ENCODE results near the gene TMC2. TPM values are rescaled to one million over a fixed set of nuclear protein-coding genes. Genes with fewer than 3 reads are reported as not detected.

Gene TMC2
- total RNA-seq, 4 donors from 2014 or later = 0.27 TPM; not detected in 3

- H3K36me3 ChIP-seq = peaks cover 0 to 48% (median 0%) of the 10 kb centered on the region in 3 donors
- H3K4me3 ChIP-seq = peak overlapping the region; percentile 65 to 97 (median 72)
- DNase-seq = no peak
- TF ChIP-seq POLR2A (IDR thresholded peaks at IDR 0.05) (no peak), CTCF (IDR thresholded peaks at IDR 0.05) (no peak)
- peaks cover 0 to 26% (median 4%) of the 10 kb centered on the region in 4 donors for H3K4me1 ChIP-seq
- H3K9me3 ChIP-seq = no peaks in the 10 kb centered on the region
- H3K27me3 ChIP-seq = no peaks in the 10 kb centered on the region
- peak overlapping the region in 1 of 4 donors; percentile 95 for H3K27ac ChIP-seq
These were observed 117.4 kb downstream of the TMC2 start for GRCh38 chr20:2653556-2654383.

GRCh38 chr20:2654384-2654822, 118.0 kb downstream of the TMC2 start:
- H3K4me3 ChIP-seq = peak overlapping the region in 1 of 4 donors; percentile 97
- H3K36me3 ChIP-seq = peaks cover 0 to 54% (median 0%) of the 10 kb centered on the region in 3 donors
- H3K27me3 ChIP-seq = no peaks in the 10 kb centered on the region
- no peak for DNase-seq
- no peak for TF ChIP-seq CTCF (IDR thresholded peaks at IDR 0.05)
- TF ChIP-seq POLR2A (IDR thresholded peaks at IDR 0.05) = no peak
- no peaks in the 10 kb centered on the region for H3K9me3 ChIP-seq
- no peak overlapping the region for H3K27ac ChIP-seq
- H3K4me1 ChIP-seq = peaks cover 0 to 26% (median 4%) of the 10 kb centered on the region in 4 donors

- H3K4me3 ChIP-seq = no peak overlapping the region
- DNase-seq = no peak
- peaks cover 0 to 26% (median 4%) of the 10 kb centered on the region in 4 donors for H3K4me1 ChIP-seq
- H3K27ac ChIP-seq = no peak overlapping the region
- H3K27me3 ChIP-seq = no peaks in the 10 kb centered on the region
- TF ChIP-seq POLR2A (IDR thresholded peaks at IDR 0.05) = no peak
- TF ChIP-seq CTCF (IDR thresholded peaks at IDR 0.05) = no peak
- no peaks in the 10 kb centered on the region for H3K9me3 ChIP-seq
- peaks cover 0 to 58% (median 0%) of the 10 kb centered on the region in 3 donors for H3K36me3 ChIP-seq
These were observed 118.5 kb downstream of the TMC2 start for GRCh38 chr20:2654831-2655230.

- H3K4me1 ChIP-seq = peaks cover 0 to 26% (median 4%) of the 10 kb centered on the region in 4 donors
- H3K9me3 ChIP-seq = no peaks in the 10 kb centered on the region
- H3K27ac ChIP-seq = no peak overlapping the region
- no peak overlapping the region for H3K4me3 ChIP-seq
- H3K36me3 ChIP-seq = peaks cover 0 to 65% (median 0%) of the 10 kb centered on the region in 3 donors
- DNase-seq = no peak
- H3K27me3 ChIP-seq = no peaks in the 10 kb centered on the region
- TF ChIP-seq CTCF (IDR thresholded peaks at IDR 0.05) (no peak), POLR2A (IDR thresholded peaks at IDR 0.05) (no peak)
These were observed 119.2 kb downstream of the TMC2 start for GRCh38 chr20:2655331-2656116.

GRCh38 chr20:2656471-2657117, 120.2 kb downstream of the TMC2 start:
- no peak for DNase-seq
- TF ChIP-seq CTCF (IDR thresholded peaks at IDR 0.05) = no peak
- TF ChIP-seq POLR2A (IDR thresholded peaks at IDR 0.05) = no peak
- Histone ChIP-seq H3K9me3 (no peaks in the 10 kb centered on the region), H3K27me3 (no peaks in the 10 kb centered on the region), H3K4me1 (peaks cover 0 to 19% (median 4%) of the 10 kb centered on the region in 4 donors), H3K27ac (no peak overlapping the region), H3K36me3 (peaks cover 0 to 76% (median 0%) of the 10 kb centered on the region in 3 donors), H3K4me3 (no peak overlapping the region)

All from Peyer's patch (tissue), 4 donors.